DMS153 (cell line): ENCODE data around the gene SH3PXD2B.
"Not testable (repeated sequence)": the region's sequence is repeated elsewhere in the genome, so short reads cannot be mapped to it uniquely, and the experiment has no call there.

Experiments
- DNase-seq: peaks from one replicate; lab custom pipeline; 2025; lab: John Stamatoyannopoulos, UW

The SH3PXD2B gene

GRCh38 chr5:172336676-172337285 is 117.5 kb downstream of the SH3PXD2B start:
- peak; percentile 16 for DNase-seq

GRCh38 chr5:172336264-172336663 is 118.1 kb downstream of the SH3PXD2B start:
- DNase-seq: no peak

- no peak for DNase-seq
These were observed 118.6 kb downstream of the SH3PXD2B start for GRCh38 chr5:172335721-172336120.

GRCh38 chr5:172334641-172335040 is 119.7 kb downstream of the SH3PXD2B start:
- no peak for DNase-seq

- no peak for DNase-seq
These were observed 120.1 kb downstream of the SH3PXD2B start for GRCh38 chr5:172334196-172334595.

GRCh38 chr5:172326901-172327300 is 127.4 kb downstream of the SH3PXD2B start:
- DNase-seq: not testable (repeated sequence)

- no peak for DNase-seq
These were observed 128.9 kb downstream of the SH3PXD2B start for GRCh38 chr5:172325452-172325851.

GRCh38 chr5:172322028-172322965 is 132.0 kb downstream of the SH3PXD2B start:
- DNase-seq: peak; percentile 54

- no peak for DNase-seq
These were observed 132.7 kb downstream of the SH3PXD2B start for GRCh38 chr5:172321593-172321992.

- no peak for DNase-seq
These were observed 134.4 kb downstream of the SH3PXD2B start for GRCh38 chr5:172319708-172320441.

GRCh38 chr5:172315587-172316493 is 138.5 kb downstream of the SH3PXD2B start:
- DNase-seq: no peak

- no peak for DNase-seq
These were observed 140.4 kb downstream of the SH3PXD2B start for GRCh38 chr5:172313915-172314314.

- DNase-seq: no peak
These were observed 142.0 kb downstream of the SH3PXD2B start for GRCh38 chr5:172312286-172312685.

- DNase-seq: no peak
These were observed 142.7 kb downstream of the SH3PXD2B start for GRCh38 chr5:172311605-172312004.

- no peak for DNase-seq
These were observed 143.3 kb downstream of the SH3PXD2B start for GRCh38 chr5:172311026-172311425.

GRCh38 chr5:172305380-172305779 is 148.9 kb downstream of the SH3PXD2B start:
- no peak for DNase-seq

- DNase-seq: peak; percentile 8
These were observed 150.6 kb downstream of the SH3PXD2B start for GRCh38 chr5:172303572-172304335.

- DNase-seq: no peak
These were observed 151.2 kb downstream of the SH3PXD2B start for GRCh38 chr5:172303162-172303561.

- no peak for DNase-seq
These were observed 152.1 kb downstream of the SH3PXD2B start for GRCh38 chr5:172302047-172302710.

GRCh38 chr5:172299916-172300439 is 154.3 kb downstream of the SH3PXD2B start:
- no peak for DNase-seq
